ENCODE measurements around the gene HDGFL2.

Gene HDGFL2

GRCh38 chr19:4445963-4446703 lies 26.0 kb upstream of the HDGFL2 start:
- no peak for DNase-seq

- DNase-seq = no peak
Measured at GRCh38 chr19:4446704-4447200, 25.3 kb upstream of the HDGFL2 start.

- DNase-seq = no peak
Measured at GRCh38 chr19:4447327-4448146, 24.6 kb upstream of the HDGFL2 start.

GRCh38 chr19:4448147-4448985 lies 23.7 kb upstream of the HDGFL2 start:
- DNase-seq = no peak

GRCh38 chr19:4449022-4449638 lies 23.0 kb upstream of the HDGFL2 start:
- peak; percentile 58 to 90 for DNase-seq

GRCh38 chr19:4449639-4450028 lies 22.5 kb upstream of the HDGFL2 start:
- no peak for DNase-seq

- no peak for DNase-seq
Measured at GRCh38 chr19:4452230-4452990, 19.7 kb upstream of the HDGFL2 start.

GRCh38 chr19:4453232-4454179 lies 18.6 kb upstream of the HDGFL2 start:
- no peak for DNase-seq

GRCh38 chr19:4454747-4455718 lies 17.1 kb upstream of the HDGFL2 start:
- DNase-seq = no peak

GRCh38 chr19:4455719-4456475 lies 16.2 kb upstream of the HDGFL2 start:
- peak; percentile 78 to 82 for DNase-seq

- peak; percentile 98 to 99 for DNase-seq
Measured at GRCh38 chr19:4456476-4456842, 15.6 kb upstream of the HDGFL2 start.

GRCh38 chr19:4456843-4457653 lies 15.0 kb upstream of the HDGFL2 start:
- DNase-seq = peak; percentile 72 to 79

- peak; percentile 97 to 99 for DNase-seq
Measured at GRCh38 chr19:4457654-4458395, 14.3 kb upstream of the HDGFL2 start, which contains the start of gene UBXN6. UBXN6 (minus strand) TSS chr19:4457794; CDS start chr19:4457697, 97 bp downstream.

GRCh38 chr19:4464815-4465581 lies 7.1 kb upstream of the HDGFL2 start:
- no peak for DNase-seq

- DNase-seq = no peak
Measured at GRCh38 chr19:4467835-4468234, 4.3 kb upstream of the HDGFL2 start.
